Embryonic facial prominence (tissue), 1 donor: ENCODE data around the gene SAP25.
"Not testable (repeated sequence)": the region's sequence is repeated elsewhere in the genome, so short reads cannot be mapped to it uniquely, and the experiment has no call there.

Source experiments
- DNase-seq: peaks from one replicate; pipeline ENCODE4 v3.0.0-alpha.2; 2016; ENCODE audit errors: extremely low spot score

Gene SAP25

GRCh38 chr7:100561491-100562194, 12.1 kb downstream of the SAP25 start:
- DNase-seq, result no peak

- no peak for DNase-seq
Observed at GRCh38 chr7:100559127-100559526, 14.6 kb downstream of the SAP25 start.

- DNase-seq, result no peak
Observed at GRCh38 chr7:100556541-100556940, 17.2 kb downstream of the SAP25 start.

GRCh38 chr7:100555701-100556100, 18.0 kb downstream of the SAP25 start:
- DNase-seq, result no peak

GRCh38 chr7:100553032-100553431, 20.7 kb downstream of the SAP25 start:
- DNase-seq, result no peak

GRCh38 chr7:100552532-100552931, 21.2 kb downstream of the SAP25 start:
- DNase-seq, result no peak

GRCh38 chr7:100548446-100548845, 25.3 kb downstream of the SAP25 start:
- DNase-seq, result not testable (repeated sequence)

GRCh38 chr7:100547872-100548271, 25.8 kb downstream of the SAP25 start:
- DNase-seq, result no peak

GRCh38 chr7:100546926-100547800, 26.5 kb downstream of the SAP25 start:
- no peak for DNase-seq

- no peak for DNase-seq
Observed at GRCh38 chr7:100546129-100546925, 27.4 kb downstream of the SAP25 start.

GRCh38 chr7:100545360-100546128, 28.2 kb downstream of the SAP25 start:
- no peak for DNase-seq

GRCh38 chr7:100544967-100545359, 28.7 kb downstream of the SAP25 start:
- DNase-seq, result no peak

GRCh38 chr7:100544386-100544785, 29.3 kb downstream of the SAP25 start:
- DNase-seq, result no peak

GRCh38 chr7:100543586-100543985, 30.1 kb downstream of the SAP25 start:
- no peak for DNase-seq

- DNase-seq, result not testable (repeated sequence)
Observed at GRCh38 chr7:100541309-100541708, 32.4 kb downstream of the SAP25 start.

- no peak for DNase-seq
Observed at GRCh38 chr7:100540073-100540723, 33.5 kb downstream of the SAP25 start.

- no peak for DNase-seq
Observed at GRCh38 chr7:100539436-100540006, 34.2 kb downstream of the SAP25 start.

GRCh38 chr7:100538654-100539435, 34.9 kb downstream of the SAP25 start, which contains the start of gene AGFG2:
Gene AGFG2 (plus strand): TSS chr7:100539203. CDS start chr7:100539347, 144 bp downstream.
- peak; percentile 98 for DNase-seq

- no peak for DNase-seq
Observed at GRCh38 chr7:100538348-100538653, 35.4 kb downstream of the SAP25 start.

GRCh38 chr7:100536695-100537094, 37.0 kb downstream of the SAP25 start:
- not testable (repeated sequence) for DNase-seq
